Duodenal mucosa (tissue), 2 donors: ENCODE measurements around the gene PYGB.
"Not testable (repeated sequence)": the region's sequence is repeated elsewhere in the genome, so short reads cannot be mapped to it uniquely, and the experiment has no call there.

Source experiments
- H3K27ac ChIP-seq: one replicate; pipeline ENCODE4 v1.7.0; 2013; ENCODE audit warnings: low read depth, low read length
- H3K27me3 ChIP-seq, 2 donors: one replicate each; pipeline ENCODE4 v1.7.0; 2013; ENCODE audit warnings: low read length in 2 of 2, control low read depth in 1 of 2; ENCODE audit not compliant: insufficient read depth in 2 of 2, control insufficient read depth in 1 of 2
- H3K36me3 ChIP-seq, 2 donors: one replicate each; pipeline ENCODE4 v1.7.0; 2013; ENCODE audit warnings: low read length in 2 of 2, control low read depth in 1 of 2; ENCODE audit not compliant: insufficient read depth in 2 of 2, control insufficient read depth in 1 of 2
- H3K4me1 ChIP-seq, 2 donors: one replicate each; pipeline ENCODE4 v1.7.0; 2013; ENCODE audit warnings: low read length in 2 of 2, control low read depth in 1 of 2; ENCODE audit not compliant: insufficient read depth in 2 of 2, control insufficient read depth in 1 of 2
- H3K4me3 ChIP-seq, 2 donors: one replicate each; pipeline ENCODE4 v1.7.0; 2013; ENCODE audit warnings: low read length in 2 of 2, low read depth in 1 of 2
- H3K9ac ChIP-seq, 2 donors: one replicate each; pipeline ENCODE4 v1.7.0; 2013; ENCODE audit warnings: low read length in 2 of 2, low read depth in 1 of 2
- H3K9me3 ChIP-seq, 2 donors: one replicate each; pipeline ENCODE4 v1.7.0; 2013; ENCODE audit warnings: low read length in 2 of 2, control low read depth in 1 of 2; ENCODE audit not compliant: control insufficient read depth in 1 of 2

The PYGB gene

DNA sequence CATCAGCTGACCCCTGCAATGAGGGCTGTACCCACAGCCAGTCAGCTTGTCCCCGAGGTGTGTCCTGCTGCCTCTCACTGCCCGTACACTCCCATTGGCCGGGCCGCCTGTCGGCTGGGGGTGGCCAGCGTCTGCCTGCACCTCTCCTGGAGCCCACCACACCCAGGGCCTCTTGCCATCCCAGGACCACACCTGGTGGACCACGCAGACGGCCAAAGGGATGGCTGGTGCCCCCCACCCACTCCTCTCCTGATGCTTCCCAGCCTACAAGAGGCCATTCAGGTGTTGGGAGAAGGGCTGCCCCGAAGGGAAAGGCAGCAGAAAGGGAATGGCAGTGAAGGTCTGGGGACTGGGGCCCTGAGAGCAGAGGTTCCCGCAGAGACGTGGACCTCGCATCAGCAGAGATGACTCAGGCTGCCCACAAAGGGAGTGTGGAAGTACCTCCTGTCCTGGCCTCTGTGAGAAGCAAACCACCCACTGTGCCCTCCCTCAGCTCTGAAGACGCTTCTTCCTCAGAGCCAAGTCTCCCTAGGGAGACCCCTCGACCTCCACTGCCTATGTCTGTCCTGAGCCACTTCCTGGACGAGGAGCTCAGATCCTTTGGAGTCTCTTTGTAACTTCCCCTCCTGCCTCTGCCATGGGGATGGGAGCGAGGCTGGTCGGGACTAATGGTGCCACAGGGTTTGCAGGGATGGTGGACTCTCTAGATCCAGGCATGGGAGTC, 60.9 kb downstream of the PYGB start:
- Histone ChIP-seq H3K27ac (peak overlapping the region; percentile 78), H3K9ac (peak overlapping the region in 1 of 2 donors; percentile 28), H3K4me1 (peaks cover 37 to 45% of the 10 kb centered on the region in 2 donors), H3K4me3 (peak overlapping the region in 1 of 2 donors; percentile 32), H3K9me3 (no peaks in the 10 kb centered on the region), H3K36me3 (peaks cover 3 to 8% of the 10 kb centered on the region in 2 donors), H3K27me3 (no peaks in the 10 kb centered on the region)

DNA sequence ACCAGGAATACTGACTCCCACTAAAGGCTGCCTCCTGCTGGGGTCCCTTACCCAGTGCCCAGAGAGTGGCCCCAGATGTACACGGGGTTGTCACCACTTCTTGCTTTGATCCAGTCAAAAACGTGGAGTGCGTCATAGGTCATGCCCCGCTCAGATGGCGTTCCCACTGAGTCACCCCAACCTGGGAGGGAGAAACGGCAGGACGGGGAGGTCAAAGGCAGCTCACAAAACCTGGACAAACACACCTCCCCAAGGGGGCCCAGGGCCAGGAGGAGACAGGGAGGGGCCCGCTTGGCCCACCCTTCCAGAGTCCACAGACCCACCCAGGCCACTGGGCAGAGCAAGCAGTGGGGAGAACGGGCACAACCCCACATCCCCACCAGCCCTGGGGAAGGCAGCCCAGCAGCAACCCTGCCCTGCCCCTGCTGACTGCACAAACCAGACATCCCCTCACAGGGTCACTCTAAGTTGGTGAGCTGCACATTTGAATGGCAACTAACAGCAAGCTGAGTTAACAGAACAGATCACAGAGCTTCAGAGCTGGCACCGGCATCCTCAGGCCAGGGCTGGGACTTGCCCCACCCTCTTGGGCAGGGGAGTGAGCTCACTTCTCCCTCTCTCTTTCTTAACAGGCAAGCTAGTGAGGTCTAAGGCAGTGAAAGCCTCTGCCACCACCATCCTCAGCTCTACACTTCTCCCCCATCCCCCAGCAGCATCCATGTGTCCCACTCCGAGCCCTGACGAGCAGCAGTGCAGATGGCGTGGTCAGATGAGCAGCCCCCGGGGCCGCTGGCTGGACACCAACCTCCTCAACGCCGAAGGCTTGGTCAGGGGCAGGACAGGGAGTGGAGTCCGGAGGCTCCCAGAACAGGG, 61.7 kb downstream of the PYGB start:
- no peaks in the 10 kb centered on the region for H3K27me3 ChIP-seq
- peak overlapping the region; percentile 26 to 34 for H3K4me3 ChIP-seq
- peak overlapping the region; percentile 63 for H3K9ac ChIP-seq

DNA sequence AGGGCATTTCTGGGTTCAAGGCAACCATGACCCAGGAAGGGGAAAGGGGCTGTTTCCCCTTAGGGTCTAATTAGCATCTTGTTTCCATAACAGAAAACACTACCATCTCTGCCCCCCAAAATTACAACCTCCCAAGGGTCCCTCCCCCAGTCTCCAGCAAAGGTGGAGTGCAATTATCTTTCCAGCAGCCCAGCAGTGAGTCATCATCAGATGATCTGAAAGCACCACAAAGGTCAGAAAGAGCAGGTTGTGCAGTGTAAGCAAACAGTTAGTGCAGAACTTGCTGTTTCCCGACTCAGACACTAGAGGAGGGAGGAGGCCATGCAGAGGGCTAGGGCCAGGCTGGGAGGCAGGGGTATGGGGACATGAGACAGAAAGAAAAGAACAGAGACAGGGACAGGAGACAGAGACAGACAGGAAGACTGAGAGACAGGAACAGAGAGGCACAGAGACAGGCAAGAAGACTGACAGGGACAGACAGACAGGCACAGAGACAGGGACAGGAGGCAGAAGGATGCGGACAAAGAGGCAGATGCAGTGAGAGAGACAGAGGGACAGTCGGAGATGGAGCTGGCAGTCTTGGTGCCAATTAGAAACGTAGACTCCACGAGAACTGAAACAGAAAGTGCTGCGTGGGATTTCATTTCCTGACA, 62.5 kb downstream of the PYGB start:
- Histone ChIP-seq H3K4me1 (peaks cover 37 to 45% of the 10 kb centered on the region in 2 donors), H3K9me3 (no peaks in the 10 kb centered on the region), H3K4me3 (peak overlapping the region; percentile 58 to 62), H3K27ac (peak overlapping the region; percentile 78), H3K36me3 (peaks cover 0 to 4% of the 10 kb centered on the region in 2 donors), H3K9ac (peak overlapping the region; percentile 63 to 69), H3K27me3 (no peaks in the 10 kb centered on the region)

More for the DNA sequence above, 61.7 kb downstream of the PYGB start:
- peak overlapping the region; percentile 78 for H3K27ac ChIP-seq
- H3K36me3 ChIP-seq, result peaks cover 0 to 4% of the 10 kb centered on the region in 2 donors
- no peaks in the 10 kb centered on the region for H3K9me3 ChIP-seq
- H3K4me1 ChIP-seq, result peaks cover 37 to 45% of the 10 kb centered on the region in 2 donors

DNA sequence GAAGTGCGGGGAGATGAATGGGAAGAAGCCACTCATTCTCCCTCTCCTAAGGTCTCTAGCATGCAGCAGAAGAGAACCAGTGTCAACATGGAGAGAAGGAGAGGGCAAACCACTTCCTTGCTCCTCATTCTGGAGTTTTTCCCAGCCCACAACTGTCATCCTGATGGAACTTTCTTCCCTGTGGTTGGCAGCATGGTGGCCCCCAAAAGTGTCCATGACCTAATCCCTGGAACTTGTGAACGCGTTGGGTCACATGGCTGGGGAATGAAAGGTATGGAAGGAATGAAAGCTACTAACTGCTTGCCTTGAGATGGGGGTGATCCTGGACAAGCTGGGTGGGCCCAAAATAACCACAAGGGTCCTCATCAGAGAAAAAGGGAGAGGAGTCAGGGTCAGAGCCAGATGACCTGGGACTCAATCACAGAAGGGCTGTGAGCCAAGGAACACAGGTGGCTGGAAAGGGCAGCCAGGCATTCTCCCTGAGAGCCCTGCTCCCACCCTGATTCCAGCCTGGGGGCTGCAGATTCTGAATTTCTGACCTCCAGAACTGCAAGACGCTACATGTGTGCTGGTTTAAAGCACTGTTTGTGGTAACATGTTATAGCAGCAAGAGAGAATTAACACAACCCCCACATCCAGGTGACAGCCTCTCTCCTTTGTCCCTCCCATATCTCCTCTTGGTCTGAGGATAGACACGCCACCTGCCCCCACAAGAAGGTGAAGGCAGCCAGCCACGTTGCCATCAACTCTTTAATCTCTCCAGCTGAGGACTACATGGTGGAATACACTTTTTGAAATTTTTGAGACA, 63.2 kb downstream of the PYGB start:
- Histone ChIP-seq H3K4me1 (peaks cover 37 to 45% of the 10 kb centered on the region in 2 donors), H3K4me3 (peak overlapping the region; percentile 58 to 62), H3K36me3 (peaks cover 0 to 4% of the 10 kb centered on the region in 2 donors), H3K9me3 (no peaks in the 10 kb centered on the region), H3K27me3 (no peaks in the 10 kb centered on the region), H3K27ac (peak overlapping the region; percentile 63), H3K9ac (peak overlapping the region; percentile 63 to 69)

DNA sequence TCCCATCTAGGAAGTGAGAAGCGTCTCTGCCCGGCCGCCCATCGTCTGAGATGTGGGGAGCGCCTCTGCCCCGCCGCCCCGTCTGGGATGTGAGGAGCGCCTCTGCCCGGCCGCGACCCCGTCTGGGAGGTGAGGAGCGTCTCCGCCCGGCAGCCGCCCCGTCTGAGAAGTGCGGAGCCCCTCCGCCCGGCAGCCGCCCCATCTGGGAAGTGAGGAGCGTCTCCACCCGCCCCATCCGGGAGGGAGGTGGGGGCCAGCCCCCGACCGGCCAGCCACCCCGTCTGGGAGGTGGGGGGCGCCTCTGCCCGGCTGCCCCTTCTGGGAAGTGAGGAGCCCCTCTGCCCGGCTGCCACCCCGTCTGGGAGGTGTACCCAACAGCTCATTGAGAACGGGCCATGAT, 64.8 kb downstream of the PYGB start:
- H3K9ac ChIP-seq, H3K36me3 ChIP-seq: not testable (repeated sequence)
- H3K4me1 ChIP-seq, result peaks cover 34 to 40% of the 10 kb centered on the region in 2 donors

DNA sequence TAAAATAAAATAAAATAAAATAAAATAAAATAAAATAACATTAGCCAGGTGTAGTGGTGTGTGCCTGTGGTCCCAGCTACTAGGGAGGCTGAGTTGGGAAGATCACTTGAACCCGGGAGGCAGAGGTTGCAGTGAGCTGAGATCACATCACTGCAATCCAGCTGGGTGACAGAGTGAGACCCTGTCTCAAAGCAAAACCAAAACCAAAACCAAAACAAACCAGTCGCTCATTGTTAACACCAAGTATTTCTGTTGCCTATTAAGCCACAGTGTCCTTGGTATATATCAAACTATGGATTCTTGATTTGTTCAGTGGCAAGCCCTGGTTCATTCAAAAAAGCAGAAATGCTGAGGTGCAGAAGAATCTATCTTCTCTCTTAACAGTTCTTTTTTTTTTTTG, 65.7 kb downstream of the PYGB start:
- H3K4me1 ChIP-seq, result peaks cover 29 to 34% of the 10 kb centered on the region in 2 donors
- no peak overlapping the region for H3K27ac ChIP-seq

More for the DNA sequence above, 64.8 kb downstream of the PYGB start:
- H3K9me3 ChIP-seq, H3K4me3 ChIP-seq, H3K27me3 ChIP-seq, H3K27ac ChIP-seq: not testable (repeated sequence)

GRCh38 chr20:25314497-25315417, 66.9 kb downstream of the PYGB start:
- H3K27ac ChIP-seq, result no peak overlapping the region
- H3K27me3 ChIP-seq, result no peaks in the 10 kb centered on the region
- H3K4me3 ChIP-seq, result no peak overlapping the region
- H3K9ac ChIP-seq, result no peak overlapping the region
- H3K36me3 ChIP-seq, result no peaks in the 10 kb centered on the region
- H3K4me1 ChIP-seq, result peaks cover 28 to 33% of the 10 kb centered on the region in 2 donors
- no peaks in the 10 kb centered on the region for H3K9me3 ChIP-seq

More for the DNA sequence above, 65.7 kb downstream of the PYGB start:
- Histone ChIP-seq H3K4me3 (no peak overlapping the region), H3K27me3 (no peaks in the 10 kb centered on the region), H3K36me3 (no peaks in the 10 kb centered on the region), H3K9ac (no peak overlapping the region), H3K9me3 (no peaks in the 10 kb centered on the region)

- Histone ChIP-seq H3K27ac (no peak overlapping the region), H3K36me3 (peaks cover 0 to 6% of the 10 kb centered on the region in 2 donors), H3K27me3 (no peaks in the 10 kb centered on the region), H3K4me3 (no peak overlapping the region), H3K9ac (no peak overlapping the region), H3K4me1 (peaks cover 25 to 32% of the 10 kb centered on the region in 2 donors), H3K9me3 (no peaks in the 10 kb centered on the region)
Measured at GRCh38 chr20:25315418-25316210, 67.7 kb downstream of the PYGB start.
